ENCODE results near the gene ATP2B1. TPM values are rescaled to one million over a fixed set of nuclear protein-coding genes. Genes with fewer than 3 reads are reported as not detected.
A peak's percentile ranks its signal among the peaks of the same experiment; 100 is the strongest.

Gene ATP2B1
- total RNA-seq, 2 donors from 2014 or later = 17.1 to 17.9 TPM

DNA sequence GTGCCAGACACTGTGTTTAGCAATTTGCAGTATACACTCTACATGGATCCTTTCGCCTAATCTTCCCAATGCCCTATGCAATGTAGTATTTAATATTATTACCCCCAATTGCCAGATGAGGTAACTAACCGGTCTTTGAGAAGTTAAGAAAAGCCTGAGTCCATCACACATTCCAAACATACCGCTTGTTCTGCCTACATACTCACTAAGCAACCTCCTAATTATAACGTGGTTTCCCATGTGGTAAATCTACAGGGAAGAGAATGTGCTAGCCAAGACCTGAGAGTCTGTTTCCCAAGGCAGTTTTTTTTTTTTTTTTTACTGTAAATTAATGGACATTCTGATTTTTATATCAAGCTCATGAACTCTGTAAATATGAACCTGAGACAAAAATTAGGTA, 37.2 kb downstream of the ATP2B1 start:
- peak in 1 of 2 donors; percentile 43 for ATAC-seq
- DNase-seq = no peak
- intact Hi-C loops (cut with DNase I) = no loop called here

DNA sequence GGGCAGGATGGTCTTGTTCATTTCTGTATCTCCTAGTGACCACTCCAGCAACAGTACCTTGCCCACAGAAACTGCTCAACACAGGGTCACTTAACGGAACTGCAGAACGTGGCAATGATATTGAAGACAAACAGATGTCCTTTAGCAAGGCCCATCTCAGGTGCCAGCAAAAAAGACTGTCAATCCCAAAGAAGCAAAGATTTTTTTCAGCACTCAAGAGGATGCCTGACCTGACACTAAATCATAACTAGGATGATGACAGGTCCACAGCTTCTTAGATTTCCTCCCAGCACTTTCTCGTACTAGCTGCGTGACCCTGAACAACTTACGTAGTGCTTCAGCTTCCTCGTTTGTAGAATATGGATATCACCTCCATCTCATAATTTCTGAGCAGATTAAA, 39.4 kb downstream of the ATP2B1 start:
- DNase-seq (no peak), ATAC-seq (no peak)
- intact Hi-C loops (cut with DNase I) = no loop called here

DNA sequence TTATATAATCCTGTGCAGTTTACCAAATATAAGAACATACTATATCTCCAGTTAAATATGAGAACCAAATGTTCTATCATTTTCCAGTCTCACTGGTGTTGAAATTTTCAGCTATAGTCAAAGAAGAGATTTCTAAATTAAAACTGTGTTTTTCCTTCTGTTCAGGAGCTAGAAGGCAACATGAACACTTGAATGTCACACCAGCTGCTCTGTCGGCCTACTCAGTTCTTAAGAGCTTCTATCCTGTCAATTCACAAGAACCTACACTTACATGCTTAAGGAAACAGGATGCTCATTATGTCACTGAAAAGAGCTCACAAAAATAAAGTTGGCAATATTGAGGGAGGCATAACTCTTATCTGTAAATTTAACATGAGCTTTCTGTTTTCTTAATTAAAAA, 43.1 kb downstream of the ATP2B1 start:
- no peak for DNase-seq
- ATAC-seq = no peak
- intact Hi-C loops (cut with DNase I) = no loop called here

DNA sequence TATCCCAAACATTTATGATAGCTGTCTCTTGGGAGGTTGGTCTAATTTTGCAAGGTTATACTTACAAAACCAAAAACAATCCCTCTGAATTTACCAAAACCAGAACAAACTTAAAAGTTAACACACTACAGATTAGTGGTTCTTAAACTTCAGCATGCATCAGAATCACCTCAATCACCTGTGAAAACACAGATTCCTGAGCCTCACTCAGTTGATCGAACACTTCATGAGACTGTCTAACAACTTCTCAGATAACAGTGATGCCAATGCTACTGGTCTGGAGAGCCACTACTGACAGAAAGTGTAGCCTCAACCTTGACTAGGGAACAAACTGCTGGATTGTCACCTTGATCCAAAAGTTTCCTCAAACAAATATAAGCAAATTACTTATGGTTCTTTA, 44.2 kb downstream of the ATP2B1 start:
- intact Hi-C loops (cut with DNase I) = no loop called here
- ATAC-seq (peak in 1 of 2 donors; percentile 25), DNase-seq (no peak)

DNA sequence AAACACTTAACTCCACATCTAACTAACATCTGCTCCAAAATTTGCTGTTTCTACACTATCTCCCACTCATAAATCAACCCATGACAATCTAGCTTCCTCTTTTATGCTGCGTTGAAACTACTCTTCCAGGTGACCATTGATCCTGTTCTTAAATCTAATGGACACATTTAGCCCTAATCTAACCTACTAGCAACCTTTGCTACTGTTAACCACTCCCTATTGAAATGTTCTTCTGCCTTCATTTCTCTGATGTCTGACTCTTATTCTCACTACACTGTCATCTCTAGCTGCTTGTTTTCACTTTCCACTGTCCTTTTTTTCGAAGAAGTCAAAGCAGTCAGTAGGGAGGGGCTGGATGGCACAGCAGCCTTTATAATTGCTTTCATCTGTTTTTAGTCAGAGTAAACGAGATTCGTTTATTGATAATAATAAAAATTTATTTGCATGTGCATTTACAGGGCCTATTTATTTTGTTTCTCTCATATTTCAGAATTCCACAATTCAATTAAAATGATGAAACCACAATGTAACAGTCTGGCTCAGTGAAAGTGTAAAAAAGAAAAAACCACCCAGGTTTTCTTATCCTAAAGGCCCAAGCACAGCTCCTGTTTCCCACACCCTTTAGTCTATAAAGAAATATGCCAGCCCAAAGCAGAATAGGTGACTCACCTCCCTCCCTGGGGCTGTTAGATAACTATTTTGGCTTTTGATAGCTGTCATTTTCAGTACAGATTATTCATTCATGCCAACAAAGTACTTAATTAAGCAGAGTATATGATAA, 44.9 kb downstream of the ATP2B1 start:
- peak in 1 of 2 donors; percentile 87 for ATAC-seq
- DNase-seq = no peak
- intact Hi-C loops (cut with DNase I) = no loop called here

DNA sequence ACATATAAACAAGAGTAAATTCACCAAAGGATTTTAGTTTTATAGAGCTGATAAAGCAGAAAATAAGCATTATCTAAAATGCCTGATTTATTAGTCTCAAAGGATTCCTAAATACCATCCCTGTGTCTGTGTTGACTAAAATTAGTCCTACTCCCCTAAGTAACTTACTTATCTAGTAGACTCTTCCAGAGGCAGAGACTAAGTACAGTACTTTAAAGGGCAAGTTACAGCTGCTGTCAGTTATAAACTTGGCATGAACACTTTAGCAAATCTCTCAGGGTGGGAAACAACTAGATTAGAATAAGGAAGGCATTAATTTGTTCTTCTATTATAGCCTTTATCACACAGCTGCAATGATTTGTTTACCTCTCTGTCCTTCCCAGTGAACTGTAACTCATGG, 46.0 kb downstream of the ATP2B1 start:
- DNase-seq (no peak), ATAC-seq (peak in 1 of 2 donors; percentile 71)
- intact Hi-C loops (cut with DNase I) = no loop called here

DNA sequence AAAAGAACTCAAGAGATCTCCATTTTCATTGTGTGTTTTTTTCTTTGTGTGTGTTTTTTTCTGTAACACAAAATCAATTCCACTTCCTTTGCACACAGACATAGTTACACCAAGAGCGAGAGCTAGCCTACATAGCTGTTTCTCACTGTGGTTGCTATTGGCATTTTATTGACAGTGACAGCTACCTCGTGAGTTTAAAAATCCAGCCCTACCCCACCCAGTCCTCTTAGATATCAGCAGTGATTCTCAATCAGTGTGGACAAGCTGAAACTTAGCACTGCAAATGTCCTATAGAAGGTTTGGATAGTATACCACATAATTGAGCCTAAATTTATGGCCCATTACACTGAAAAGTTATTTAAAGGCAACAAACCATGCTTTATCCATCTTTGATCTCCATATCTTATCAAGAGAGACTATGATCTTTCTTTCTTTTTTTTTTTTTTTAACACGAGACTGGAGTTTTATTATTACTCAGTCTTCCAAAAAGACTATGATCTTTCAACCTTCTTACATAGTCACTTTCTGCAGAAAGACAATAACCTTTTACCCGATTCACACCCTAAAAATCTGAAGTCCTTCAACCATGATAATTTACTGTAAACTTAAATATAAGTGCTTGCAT, 46.8 kb downstream of the ATP2B1 start:
- ATAC-seq (no peak), DNase-seq (no peak)
- intact Hi-C loops (cut with DNase I) = no loop called here

DNA sequence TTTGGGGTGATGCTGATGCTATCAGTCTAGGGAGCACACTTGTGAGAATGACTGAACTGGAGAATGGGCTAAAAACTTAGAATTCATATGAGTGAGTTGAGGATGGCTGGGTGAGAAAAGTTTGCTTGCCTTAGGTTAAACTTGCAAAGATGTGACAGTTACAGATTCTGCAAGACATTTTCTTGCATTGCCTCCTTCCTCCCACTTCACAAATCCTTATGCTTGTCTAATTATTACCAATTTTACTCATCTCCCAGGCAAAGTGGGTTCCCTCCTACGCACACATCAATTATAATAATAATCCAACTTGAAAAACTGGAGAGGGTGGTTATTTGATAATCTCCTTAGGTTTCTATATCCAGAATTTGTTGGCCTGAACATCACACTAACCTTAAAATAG, 50.9 kb downstream of the ATP2B1 start:
- ATAC-seq (no peak), DNase-seq (no peak)
- intact Hi-C loops (cut with DNase I) = no loop called here

DNA sequence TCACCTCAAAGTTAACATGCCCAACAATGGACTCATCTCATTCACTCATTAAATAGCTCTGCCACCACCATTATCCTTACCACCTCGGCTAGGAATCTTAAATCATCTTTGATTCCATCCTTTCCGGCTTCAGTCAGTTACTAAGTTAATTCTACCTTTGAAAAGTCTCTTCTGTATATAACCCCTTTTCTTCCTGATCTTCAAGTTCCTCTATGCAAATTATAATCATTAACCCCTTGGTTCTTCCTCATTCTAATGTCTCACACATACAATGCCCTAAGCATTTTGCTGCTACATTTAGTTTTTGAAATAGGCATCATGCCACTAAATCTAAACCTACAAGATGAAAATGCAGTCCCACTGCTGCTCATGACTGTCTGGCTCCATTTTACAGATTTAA, 51.6 kb downstream of the ATP2B1 start:
- intact Hi-C loops (cut with DNase I) = no loop called here
- ATAC-seq = no peak
- DNase-seq = no peak

DNA sequence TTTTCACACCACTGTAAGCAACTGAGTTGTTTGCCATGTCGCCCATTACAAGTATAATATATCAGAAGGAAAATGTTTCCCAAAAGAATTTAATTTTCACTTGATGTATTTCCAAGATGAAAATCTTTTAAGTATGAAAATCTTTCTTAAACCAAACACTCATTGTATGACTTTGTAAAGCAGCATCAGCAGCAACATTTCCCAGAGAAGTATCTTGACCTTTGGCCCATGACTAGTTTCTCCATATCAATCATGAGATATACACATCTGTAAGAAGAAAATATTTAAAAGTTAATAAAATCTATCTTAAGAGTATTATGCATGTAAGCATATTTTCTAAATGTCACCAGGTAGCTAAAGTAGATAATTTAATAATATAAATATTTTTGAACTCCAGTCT, 52.8 kb downstream of the ATP2B1 start:
- ATAC-seq = no peak
- no peak for DNase-seq
- intact Hi-C loops (cut with DNase I) = no loop called here

DNA sequence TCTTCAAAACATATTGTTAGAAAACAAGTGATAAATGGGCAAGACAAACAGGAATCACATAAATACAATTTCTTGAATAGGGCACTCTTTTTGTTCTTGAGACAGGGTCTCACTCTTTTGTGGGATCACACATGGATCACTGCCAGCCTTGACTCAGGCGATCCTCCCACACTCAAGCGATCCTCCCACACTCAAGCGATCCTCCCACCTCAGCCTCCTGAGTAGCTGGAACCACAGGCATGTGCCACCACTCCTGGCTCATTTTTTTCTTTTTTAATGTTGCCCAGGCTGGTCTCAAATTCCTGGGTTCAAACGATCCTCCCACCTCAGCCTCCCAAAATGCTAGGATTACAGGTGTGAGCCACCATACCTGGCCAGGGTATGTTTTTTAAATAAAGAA, 57.4 kb downstream of the ATP2B1 start:
- DNase-seq = no peak

DNA sequence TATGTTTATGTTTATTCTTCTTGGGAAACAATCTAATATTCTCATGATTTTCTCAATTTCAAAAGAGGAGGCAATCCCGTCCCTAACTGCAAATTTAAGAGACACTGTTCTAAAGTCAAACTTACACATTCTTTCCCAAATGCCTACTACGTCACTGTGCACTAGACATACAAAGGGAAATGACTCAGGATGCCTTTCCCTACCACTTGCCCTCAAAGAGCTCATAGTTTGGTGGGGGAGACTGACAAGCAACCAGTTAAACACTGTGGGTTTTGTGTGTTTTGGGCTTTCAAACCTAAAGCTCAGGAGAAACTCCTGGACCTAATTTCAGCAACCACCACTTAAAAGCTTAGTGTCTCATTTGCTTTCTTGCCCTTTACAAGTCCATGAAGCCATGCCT, 58.4 kb downstream of the ATP2B1 start:
- intact Hi-C loops (cut with DNase I) = no loop called here
- no peak for ATAC-seq
- DNase-seq = no peak

More for the DNA sequence above, 57.4 kb downstream of the ATP2B1 start:
- intact Hi-C loops (cut with DNase I) = no loop called here
- no peak for ATAC-seq

DNA sequence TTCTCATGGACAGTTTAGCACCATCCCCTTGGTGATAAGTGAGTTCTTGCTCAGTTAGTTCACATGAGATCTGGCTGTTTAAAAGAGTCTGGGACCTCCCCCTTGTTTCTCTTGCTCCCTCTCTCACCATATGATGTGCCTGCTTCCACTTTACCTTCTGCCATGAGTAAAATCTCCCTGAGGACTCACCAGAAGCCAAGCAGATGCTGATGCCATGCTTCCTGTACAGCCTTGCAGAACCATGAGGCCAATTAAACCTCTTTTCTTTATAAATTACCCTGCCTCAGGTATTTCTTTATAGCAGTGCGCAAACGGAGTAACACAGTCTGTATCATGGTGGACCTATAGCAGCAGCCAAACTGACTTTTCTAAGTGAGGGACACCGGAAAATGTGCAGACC, 58.8 kb downstream of the ATP2B1 start:
- intact Hi-C loops (cut with DNase I) = no loop called here
- DNase-seq = no peak
- no peak for ATAC-seq

DNA sequence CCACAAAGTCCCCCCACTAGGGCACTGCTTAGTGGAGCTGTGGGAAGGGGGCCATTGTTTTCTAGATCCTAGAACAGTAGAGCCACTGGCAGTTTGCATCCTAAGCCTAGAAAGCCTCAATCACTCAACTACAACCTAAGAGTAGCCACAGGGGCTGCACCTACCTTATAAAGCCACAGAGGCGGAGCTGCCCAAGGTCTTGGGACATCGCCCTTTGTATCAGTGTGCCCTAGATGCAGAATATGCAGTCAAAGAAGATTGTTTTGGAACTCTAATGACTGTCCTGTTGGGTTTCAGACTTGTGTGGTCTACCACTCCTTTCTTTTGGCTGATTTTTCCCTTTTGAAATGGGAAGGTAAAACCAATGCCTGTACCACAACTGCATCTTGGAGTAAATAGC, 59.5 kb downstream of the ATP2B1 start:
- intact Hi-C loops (cut with DNase I) = no loop called here
- DNase-seq (no peak), ATAC-seq (no peak)

DNA sequence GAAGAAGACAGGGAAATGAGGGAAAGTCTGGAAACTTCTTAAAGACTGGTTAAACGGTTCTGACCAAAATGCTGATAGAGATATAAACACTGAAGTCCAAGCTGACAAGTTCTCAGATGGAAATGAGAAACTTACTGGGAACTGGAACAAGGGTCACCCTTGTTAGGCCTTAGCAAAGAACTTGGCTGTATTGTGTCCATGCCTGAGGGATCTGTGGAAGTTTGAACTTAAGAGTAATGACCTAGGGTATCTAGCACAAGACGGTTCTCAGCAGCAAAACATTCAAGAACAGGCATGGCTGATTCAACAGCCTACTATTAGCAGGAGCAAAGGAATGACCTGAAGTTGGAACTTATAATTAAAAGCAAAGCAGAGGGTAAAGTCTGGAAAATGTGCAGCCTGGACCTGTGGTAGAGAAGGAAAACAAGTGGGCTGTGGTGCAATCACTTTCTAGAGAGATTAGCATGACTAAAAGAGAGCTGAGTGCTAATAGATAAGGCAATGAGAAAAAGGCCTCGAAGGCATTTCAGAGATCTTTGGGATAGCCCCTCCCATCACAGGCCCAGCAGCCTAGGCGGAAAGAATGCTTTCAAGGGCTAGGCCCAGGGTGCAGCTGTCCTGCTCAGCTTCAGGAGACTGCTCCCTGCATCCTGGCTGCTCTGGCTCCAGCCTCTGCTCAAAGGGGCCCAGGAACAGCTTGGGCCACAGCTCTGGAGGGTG, 60.3 kb downstream of the ATP2B1 start:
- intact Hi-C loops (cut with DNase I) = no loop called here
- ATAC-seq (peak in 1 of 2 donors; percentile 54), DNase-seq (no peak)

DNA sequence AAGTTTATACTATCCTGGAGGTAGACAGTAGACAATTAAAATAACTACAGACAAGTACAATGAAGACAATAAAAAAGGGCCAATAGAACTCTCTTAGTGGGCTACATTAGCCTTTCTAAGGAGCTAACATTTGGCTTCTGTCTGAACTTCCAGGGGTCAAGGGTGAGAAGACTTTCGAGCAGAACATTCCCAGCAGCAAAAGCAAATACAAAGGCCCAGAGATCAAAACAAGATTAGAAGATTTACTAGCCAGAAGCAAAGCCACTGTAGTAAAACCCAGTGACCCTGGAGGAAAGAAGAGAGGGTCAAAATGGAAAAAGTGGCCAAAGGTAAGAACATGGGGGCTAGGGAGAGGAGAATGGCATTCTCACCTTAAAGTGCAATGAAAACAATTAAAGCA, 63.2 kb downstream of the ATP2B1 start:
- ATAC-seq = no peak
- no peak for DNase-seq
- intact Hi-C loops (cut with DNase I) = no loop called here

DNA sequence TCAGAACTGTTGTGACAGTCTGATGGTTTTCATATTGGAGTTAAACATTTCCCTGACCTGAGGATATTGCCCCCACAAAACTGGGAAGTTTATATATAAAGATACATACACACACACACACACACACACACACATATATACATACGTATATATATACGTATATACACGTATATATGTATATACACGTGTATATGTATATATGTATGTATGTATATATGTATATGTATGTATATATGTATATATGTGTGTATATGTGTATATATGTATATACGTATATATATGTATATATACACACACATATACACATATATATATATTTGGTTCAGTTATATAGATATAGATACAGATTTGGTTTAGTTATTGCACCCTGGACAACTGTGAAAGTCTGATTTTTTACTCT, 65.7 kb downstream of the ATP2B1 start:
- ATAC-seq = no peak
- intact Hi-C loops (cut with DNase I) = no loop called here
- DNase-seq = no peak

DNA sequence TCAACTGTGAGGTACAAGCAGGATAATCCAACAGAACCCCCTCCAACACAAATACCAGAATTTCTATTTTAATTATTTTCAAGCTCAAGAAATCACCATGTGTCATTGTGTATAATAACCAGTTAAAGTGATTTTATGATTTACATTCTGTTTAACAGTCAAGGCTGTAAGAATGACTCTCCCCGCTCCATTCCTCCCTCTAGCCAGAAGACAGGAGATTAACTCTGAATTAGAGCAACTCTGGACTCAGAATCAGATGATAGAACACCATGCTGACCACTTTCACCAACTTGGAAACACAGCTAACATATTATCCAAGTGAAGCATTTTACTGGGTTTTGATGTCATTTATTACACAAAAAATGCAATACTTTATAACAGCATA, 71.9 kb downstream of the ATP2B1 start:
- ATAC-seq (no peak), DNase-seq (no peak)
- intact Hi-C loops (cut with DNase I) = no loop called here

DNA sequence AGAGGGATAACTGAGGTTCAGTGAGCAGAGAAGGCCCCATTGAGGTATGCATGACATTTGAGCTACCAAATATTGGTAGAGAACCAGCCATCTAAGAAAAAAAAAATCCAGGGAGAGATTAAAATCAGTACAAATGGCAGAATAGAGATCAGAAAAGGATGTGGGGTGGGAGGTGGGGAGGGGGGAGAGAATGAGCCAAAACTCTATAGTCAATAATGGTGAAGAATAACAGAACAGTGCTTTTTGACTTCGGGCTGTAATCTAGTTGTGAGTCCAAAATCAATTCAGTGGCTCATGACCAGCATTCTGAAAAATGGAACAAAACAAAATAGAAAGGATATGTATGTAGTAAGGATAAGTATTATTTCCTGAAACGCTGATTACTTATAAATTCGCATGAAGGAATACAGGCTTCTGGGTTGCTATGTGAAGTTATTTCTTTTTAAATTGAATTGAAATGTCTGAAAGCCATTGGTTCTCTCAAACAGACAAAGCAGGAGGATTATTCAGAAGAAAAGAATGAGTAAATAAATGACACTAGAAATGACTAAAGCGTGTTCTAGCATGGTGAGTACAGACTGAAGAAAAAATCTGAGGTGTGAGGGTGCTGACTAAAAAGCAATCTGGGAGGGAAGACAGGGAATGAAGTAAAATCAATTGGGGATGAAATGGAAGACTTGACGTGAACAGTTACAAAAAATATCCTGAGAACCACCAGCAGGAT, 72.4 kb downstream of the ATP2B1 start:
- no peak for ATAC-seq
- no peak for DNase-seq
- intact Hi-C loops (cut with DNase I) = no loop called here

DNA sequence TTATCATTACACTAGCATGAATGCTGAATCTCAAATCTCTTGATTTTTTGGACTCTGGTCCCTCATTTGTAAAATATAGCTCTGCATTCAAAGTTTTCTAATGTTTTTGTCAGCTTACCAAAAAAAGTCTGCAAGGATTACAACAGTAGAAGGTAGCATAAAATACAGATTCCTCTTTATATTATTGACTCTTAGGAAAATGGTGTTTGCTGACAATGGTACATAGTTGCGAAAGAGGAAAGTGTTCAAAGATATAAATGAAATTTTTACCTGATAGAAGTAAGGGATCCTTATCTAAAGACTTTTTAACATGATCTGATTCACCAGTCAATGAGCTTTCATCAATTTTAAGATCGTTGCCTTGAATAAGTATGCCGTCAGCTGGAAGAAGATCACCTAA, 74.1 kb downstream of the ATP2B1 start:
- ATAC-seq (no peak), DNase-seq (no peak)
- intact Hi-C loops (cut with DNase I) = no loop called here

Measured in left cardiac atrium (tissue), 4 donors.